T-helper 22 cell (primary cell): Measurements from ENCODE around the gene RELL2.
A peak's percentile ranks its signal among the peaks of the same experiment; 100 is the strongest.

ENCODE experiments used
- DNase-seq: peaks from one replicate; pipeline ENCODE4 v3.0.0-alpha.2; 2020; ENCODE audit warnings: low read depth

Gene RELL2

GRCh38 chr5:141680178-141680577, 43.4 kb downstream of the RELL2 start:
- DNase-seq: no peak

- no peak for DNase-seq
Measured at GRCh38 chr5:141680751-141681201, 44.0 kb downstream of the RELL2 start.

- DNase-seq: no peak
Measured at GRCh38 chr5:141681295-141681694, 44.5 kb downstream of the RELL2 start.

GRCh38 chr5:141681695-141682641, 45.2 kb downstream of the RELL2 start, which contains the start of gene ARAP3:
ARAP3 (minus strand) TSS chr5:141682230; CDS start chr5:141680486, 1,744 bp downstream.
- peak; percentile 10 for DNase-seq

GRCh38 chr5:141683596-141684141, 46.9 kb downstream of the RELL2 start:
- no peak for DNase-seq

GRCh38 chr5:141685591-141685990, 48.8 kb downstream of the RELL2 start:
- DNase-seq: no peak

GRCh38 chr5:141686648-141687416, 50.0 kb downstream of the RELL2 start:
- no peak for DNase-seq
